ENCODE measurements around the gene TMEM91.

DNA sequence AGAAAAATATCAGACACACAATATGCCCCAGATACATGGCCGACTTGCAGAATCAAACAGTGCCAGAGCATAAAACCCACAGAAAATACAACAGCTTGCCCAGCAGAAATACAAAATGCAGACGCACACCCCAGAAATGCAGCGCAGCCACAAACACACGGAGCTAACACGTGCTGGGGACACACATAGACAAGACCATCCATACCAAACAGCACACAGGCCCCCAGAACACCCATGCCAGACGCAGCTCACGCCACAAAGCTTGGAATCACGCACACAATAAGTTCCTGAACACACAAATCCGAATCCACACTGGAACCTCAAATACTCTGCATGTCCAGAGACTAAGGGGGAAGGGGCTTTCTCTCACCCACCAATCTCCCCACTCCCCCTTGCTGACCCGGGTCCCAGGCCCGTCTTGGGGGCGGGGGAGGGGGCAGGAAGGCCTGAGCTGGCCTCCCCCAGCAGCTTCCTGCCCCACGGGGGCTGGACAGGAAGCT lies 49.2 kb upstream of the TMEM91 start:
- TF ChIP-seq, protein P1, sequence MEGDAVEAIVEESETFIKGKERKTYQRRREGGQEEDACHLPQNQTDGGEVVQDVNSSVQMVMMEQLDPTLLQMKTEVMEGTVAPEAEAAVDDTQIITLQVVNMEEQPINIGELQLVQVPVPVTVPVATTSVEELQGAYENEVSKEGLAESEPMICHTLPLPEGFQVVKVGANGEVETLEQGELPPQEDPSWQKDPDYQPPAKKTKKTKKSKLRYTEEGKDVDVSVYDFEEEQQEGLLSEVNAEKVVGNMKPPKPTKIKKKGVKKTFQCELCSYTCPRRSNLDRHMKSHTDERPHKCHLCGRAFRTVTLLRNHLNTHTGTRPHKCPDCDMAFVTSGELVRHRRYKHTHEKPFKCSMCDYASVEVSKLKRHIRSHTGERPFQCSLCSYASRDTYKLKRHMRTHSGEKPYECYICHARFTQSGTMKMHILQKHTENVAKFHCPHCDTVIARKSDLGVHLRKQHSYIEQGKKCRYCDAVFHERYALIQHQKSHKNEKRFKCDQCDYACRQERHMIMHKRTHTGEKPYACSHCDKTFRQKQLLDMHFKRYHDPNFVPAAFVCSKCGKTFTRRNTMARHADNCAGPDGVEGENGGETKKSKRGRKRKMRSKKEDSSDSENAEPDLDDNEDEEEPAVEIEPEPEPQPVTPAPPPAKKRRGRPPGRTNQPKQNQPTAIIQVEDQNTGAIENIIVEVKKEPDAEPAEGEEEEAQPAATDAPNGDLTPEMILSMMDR (IDR thresholded peaks at IDR 0.05; ENCODE audit: control extremely low read depth in 1 of 3, insufficient read depth in 1 of 3, low read depth in 1 of 3, low read length in 3 of 3) = no peak
- TF ChIP-seq MAX (IDR thresholded peaks at IDR 0.05) = no peak
- no peak for TF ChIP-seq CBX5 (IDR thresholded peaks at IDR 0.05; ENCODE audit: low read depth, low read length)
- no peak for TF ChIP-seq RXRA (IDR thresholded peaks at IDR 0.05; ENCODE audit: insufficient read depth, low read depth, low read length)
- no peak for TF ChIP-seq RAD21 (IDR thresholded peaks at IDR 0.05 in 1 of 2, conservative IDR thresholded peaks at IDR 0.05 in 1 of 2; ENCODE audit: low read depth in 2 of 2, low read length in 2 of 2)
- no peak for TF ChIP-seq JUND (IDR thresholded peaks at IDR 0.05; ENCODE audit: low read length)
- TF ChIP-seq POLR2AphosphoS5 (IDR thresholded peaks at IDR 0.05; ENCODE audit: low read depth, low read length) = no peak

Measured in H1 (cell line).